Effector CD8-positive, alpha-beta T cell (primary cell): ENCODE measurements around the gene DQX1.

Experiments used
- DNase-seq: peaks from one replicate; lab custom pipeline; 2025; lab: John Stamatoyannopoulos, UW

DQX1 gene

GRCh38 chr2:74511104-74511989 lies 14.7 kb downstream of the DQX1 start:
- DNase-seq: no peak

DNA sequence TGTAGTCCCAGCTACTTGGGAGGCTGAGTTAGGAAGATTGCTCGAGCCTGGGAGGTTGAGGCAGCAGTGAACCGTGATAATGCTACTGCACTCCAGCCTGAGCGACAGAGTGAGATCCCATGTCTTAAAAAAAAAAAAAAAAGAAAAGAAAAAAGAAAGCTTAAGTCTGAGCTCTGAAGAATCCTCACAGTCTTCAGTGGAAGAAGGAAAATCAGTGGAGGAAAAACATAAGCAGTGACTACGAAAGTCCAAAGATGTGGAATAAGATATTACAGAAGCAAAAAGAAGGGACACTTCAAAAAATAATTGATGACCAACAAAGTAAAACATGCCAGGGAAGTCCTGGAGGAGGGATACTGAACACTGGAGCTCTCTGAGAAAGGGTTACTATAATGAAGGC lies 15.8 kb downstream of the DQX1 start:
- no peak for DNase-seq

- peak; percentile 26 for DNase-seq
These were observed 18.0 kb downstream of the DQX1 start for GRCh38 chr2:74507926-74508520.

DNA sequence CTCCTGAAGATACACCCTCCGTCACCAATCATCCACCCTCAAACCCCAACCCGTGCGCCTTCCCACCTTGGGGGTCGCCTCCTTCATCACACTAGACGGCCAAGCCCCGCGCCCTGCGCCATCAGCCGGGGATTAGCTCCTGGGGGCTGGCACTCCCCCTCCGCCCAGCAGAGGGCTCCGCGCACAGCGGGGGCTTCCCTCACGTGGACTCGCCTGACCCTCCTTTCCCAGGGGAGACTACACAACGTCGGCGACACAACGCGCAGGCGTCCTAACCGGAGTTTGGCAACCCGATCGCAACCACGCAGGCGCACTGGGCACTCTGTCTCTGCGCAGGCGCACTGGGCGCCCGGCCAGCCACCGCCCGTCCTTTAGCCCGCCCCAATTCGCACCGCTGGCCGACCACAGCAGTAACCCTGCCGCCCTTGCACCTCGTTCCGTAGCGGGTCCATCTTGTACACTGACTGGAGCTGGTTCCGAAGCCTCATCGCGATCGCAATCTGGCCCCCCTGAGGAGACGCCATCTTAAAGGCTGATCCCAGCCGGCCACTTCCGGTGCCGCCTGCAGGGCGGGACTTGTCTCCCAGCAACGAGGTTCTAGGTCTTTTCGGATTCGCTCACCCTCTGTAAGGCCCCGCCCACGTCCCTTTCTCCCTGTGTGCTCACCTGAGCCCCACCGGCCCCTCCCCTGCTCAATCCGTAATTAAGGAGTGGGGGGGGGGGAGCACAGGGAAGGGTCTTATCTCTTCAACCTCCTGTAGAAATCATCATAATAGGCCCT lies 18.7 kb downstream of the DQX1 start, which contains the start of gene PCGF1:
Gene PCGF1, minus strand, starts transcription at position 551 of the 781 bp plus-strand sequence. Its CDS starts 27 bp downstream, at position 524.
- peak; percentile 94 for DNase-seq

- no peak for DNase-seq
These were observed 20.4 kb downstream of the DQX1 start for GRCh38 chr2:74505448-74506246.

GRCh38 chr2:74504591-74504990 lies 21.4 kb downstream of the DQX1 start:
- DNase-seq: no peak

GRCh38 chr2:74503506-74504475 lies 22.2 kb downstream of the DQX1 start:
- DNase-seq: no peak

GRCh38 chr2:74502720-74503505 lies 23.1 kb downstream of the DQX1 start:
- DNase-seq: peak; percentile 6

DNA sequence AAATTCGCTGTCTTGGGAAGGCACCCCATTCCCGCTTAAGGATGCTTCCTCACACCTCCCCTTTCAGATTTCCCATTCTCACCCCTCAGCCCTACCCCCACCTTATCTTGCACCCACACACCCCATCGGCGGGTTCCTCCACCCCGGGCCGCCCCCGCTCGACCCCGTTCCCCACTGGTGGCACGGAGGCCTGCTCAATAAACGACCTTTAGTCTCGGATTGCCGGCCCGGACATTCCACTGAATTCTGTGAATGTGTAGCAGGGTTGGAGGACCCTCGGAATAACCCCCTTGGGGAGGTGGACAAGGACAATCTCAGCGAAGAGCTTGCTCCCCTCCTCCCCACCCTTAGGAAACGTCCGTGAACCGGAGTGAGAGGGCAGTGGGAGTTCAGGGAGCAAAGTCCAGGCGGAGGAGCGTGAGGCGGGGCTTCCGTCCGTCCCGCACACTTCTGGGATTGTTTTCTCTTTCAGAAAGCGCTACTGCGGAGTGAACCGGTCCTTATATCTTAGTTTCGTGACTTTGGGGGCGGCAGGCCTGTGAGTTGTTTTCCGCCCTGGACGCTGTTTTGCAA lies 23.8 kb downstream of the DQX1 start:
- DNase-seq: no peak

- DNase-seq: no peak
These were observed 24.5 kb downstream of the DQX1 start for GRCh38 chr2:74501335-74502071.

- no peak for DNase-seq
These were observed 25.5 kb downstream of the DQX1 start for GRCh38 chr2:74500578-74500946.

DNA sequence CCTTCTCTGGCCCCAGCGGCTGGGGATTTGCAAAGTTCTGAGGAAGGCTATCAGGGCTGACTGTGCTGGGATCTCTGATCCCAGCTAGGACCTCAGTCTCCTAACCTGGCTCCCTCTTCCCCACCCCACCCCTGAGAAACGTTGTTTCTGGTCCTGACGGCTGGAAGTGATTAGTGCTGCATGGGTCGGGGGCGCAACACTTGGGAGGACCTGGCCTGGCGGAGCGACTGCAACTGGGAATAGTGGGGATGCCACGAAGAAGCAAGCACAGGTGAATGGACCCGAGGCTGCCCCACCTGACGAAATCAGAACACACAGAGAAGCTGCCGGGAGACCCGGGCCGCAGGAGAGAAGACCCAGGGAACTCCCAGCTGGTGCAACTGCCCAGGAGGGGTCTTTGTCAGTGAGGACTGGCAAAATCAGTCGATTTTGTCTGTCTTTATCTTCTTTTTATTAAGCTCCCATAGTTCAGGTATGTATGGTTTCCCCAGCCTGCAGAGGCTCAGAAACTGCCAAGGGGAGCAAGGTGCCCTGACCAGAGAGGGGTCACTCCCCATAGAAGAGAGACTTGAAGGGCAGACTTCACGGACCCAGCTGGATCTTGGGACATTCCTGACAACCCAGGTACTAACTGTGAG lies 26.0 kb downstream of the DQX1 start:
- no peak for DNase-seq

- no peak for DNase-seq
These were observed 26.6 kb downstream of the DQX1 start, which contains the start of gene LBX2 for GRCh38 chr2:74499267-74499939. TSS of gene LBX2 (minus strand) at chr2:74499603. CDS start at chr2:74499537, 66 bp downstream.

GRCh38 chr2:74498500-74499266 lies 27.3 kb downstream of the DQX1 start:
- no peak for DNase-seq

GRCh38 chr2:74497777-74498499 lies 28.1 kb downstream of the DQX1 start:
- no peak for DNase-seq
